MV-4-11 (cell line): ENCODE measurements around the gene PBX4.
A peak's percentile ranks its signal among the peaks of the same experiment; 100 is the strongest.
"Not testable (repeated sequence)": the region's sequence is repeated elsewhere in the genome, so short reads cannot be mapped to it uniquely, and the experiment has no call there.

ENCODE experiments used
- DNase-seq: peaks from one replicate; lab custom pipeline; 2025; lab: John Stamatoyannopoulos, UW

PBX4 gene

GRCh38 chr19:19618219-19619051 is at the start of gene PBX4:
Gene PBX4, minus strand, starts transcription at chr19:19618687. Its CDS starts 58 bp downstream, at chr19:19618629.
- DNase-seq = peak; percentile 98

- not testable (repeated sequence) for DNase-seq
These were observed 47.0 kb upstream of the PBX4 start for GRCh38 chr19:19665420-19665948.

- DNase-seq = peak; percentile 99
These were observed 45.0 kb upstream of the PBX4 start, which contains the start of gene ATP13A1 for GRCh38 chr19:19663256-19664120. Gene ATP13A1, minus strand, starts transcription at chr19:19663676. Its CDS starts 10 bp downstream, at chr19:19663666.

GRCh38 chr19:19662871-19663255 is 44.4 kb upstream of the PBX4 start:
- DNase-seq = peak; percentile 70

- no peak for DNase-seq
These were observed 43.9 kb upstream of the PBX4 start for GRCh38 chr19:19662344-19662743.

- peak; percentile 99 for DNase-seq
These were observed 43.3 kb upstream of the PBX4 start for GRCh38 chr19:19661675-19662251.

- DNase-seq = no peak
These were observed 42.7 kb upstream of the PBX4 start for GRCh38 chr19:19661141-19661674.

GRCh38 chr19:19659646-19660245 is 41.3 kb upstream of the PBX4 start:
- no peak for DNase-seq

- no peak for DNase-seq
These were observed 38.9 kb upstream of the PBX4 start for GRCh38 chr19:19657397-19657783.

GRCh38 chr19:19656451-19657396 is 38.2 kb upstream of the PBX4 start:
- no peak for DNase-seq

GRCh38 chr19:19655641-19656343 is 37.3 kb upstream of the PBX4 start:
- DNase-seq = no peak

- no peak for DNase-seq
These were observed 36.6 kb upstream of the PBX4 start for GRCh38 chr19:19655051-19655594.

GRCh38 chr19:19654441-19654840 is 36.0 kb upstream of the PBX4 start:
- no peak for DNase-seq

- no peak for DNase-seq
These were observed 35.2 kb upstream of the PBX4 start for GRCh38 chr19:19653597-19654147.

GRCh38 chr19:19652482-19653295 is 34.2 kb upstream of the PBX4 start:
- DNase-seq = no peak

- DNase-seq = peak; percentile 33
These were observed 32.6 kb upstream of the PBX4 start for GRCh38 chr19:19651076-19651475.

- DNase-seq = peak; percentile 54
These were observed 31.8 kb upstream of the PBX4 start for GRCh38 chr19:19650331-19650730.

GRCh38 chr19:19649580-19649995 is 31.1 kb upstream of the PBX4 start:
- DNase-seq = no peak
